PC-3 (cell line): ENCODE measurements around the gene ROMO1.
"Not testable (repeated sequence)": the region's sequence is repeated elsewhere in the genome, so short reads cannot be mapped to it uniquely, and the experiment has no call there.

ENCODE experiments used
- EZH2 ChIP-seq: fragments of 300-600 bp; sonication (generic); IDR thresholded peaks from one replicate; pipeline ENCODE4 v1.6.1; 2017; ENCODE audit warnings: antibody characterized with exemption, mild to moderate bottlenecking, low read length; ENCODE audit not compliant: unreplicated experiment
- TF ChIP-seq, protein P1 (sequence below): fragments of 300-600 bp; sonication (generic); conservative IDR thresholded peaks from 2 replicates; pipeline ENCODE4 v1.5.1; 2017; ENCODE audit warnings: antibody characterized with exemption, low read depth, mild to moderate bottlenecking, low read length

DNA sequence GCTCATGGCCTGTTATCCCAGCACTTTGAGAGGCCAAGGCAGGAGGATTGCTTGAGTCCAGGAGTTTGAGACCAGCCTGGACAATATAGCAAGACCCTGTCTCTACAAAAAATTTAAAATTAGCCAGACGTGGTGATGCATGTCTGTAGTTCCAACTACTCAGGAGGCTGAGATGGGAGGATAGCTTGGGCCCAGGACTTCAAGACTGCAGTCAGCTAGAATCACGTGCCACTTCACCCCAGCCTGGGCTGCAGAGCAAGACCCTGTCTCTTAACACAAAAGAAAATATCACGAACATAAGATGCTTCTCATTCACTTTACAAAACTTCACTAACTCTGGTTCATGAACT is 45.3 kb downstream of the ROMO1 start:
- TF ChIP-seq, protein P1, sequence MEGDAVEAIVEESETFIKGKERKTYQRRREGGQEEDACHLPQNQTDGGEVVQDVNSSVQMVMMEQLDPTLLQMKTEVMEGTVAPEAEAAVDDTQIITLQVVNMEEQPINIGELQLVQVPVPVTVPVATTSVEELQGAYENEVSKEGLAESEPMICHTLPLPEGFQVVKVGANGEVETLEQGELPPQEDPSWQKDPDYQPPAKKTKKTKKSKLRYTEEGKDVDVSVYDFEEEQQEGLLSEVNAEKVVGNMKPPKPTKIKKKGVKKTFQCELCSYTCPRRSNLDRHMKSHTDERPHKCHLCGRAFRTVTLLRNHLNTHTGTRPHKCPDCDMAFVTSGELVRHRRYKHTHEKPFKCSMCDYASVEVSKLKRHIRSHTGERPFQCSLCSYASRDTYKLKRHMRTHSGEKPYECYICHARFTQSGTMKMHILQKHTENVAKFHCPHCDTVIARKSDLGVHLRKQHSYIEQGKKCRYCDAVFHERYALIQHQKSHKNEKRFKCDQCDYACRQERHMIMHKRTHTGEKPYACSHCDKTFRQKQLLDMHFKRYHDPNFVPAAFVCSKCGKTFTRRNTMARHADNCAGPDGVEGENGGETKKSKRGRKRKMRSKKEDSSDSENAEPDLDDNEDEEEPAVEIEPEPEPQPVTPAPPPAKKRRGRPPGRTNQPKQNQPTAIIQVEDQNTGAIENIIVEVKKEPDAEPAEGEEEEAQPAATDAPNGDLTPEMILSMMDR: not testable (repeated sequence)
- not testable (repeated sequence) for TF ChIP-seq EZH2
